ENCODE results near the gene TMEM38A. TPM values are rescaled to one million over a fixed set of nuclear protein-coding genes. Genes with fewer than 3 reads are reported as not detected.

The TMEM38A gene
- total and polyA plus RNA-seq, 9 of the 15 experiments (the other 6 are each of a cell fraction or from before 2014, with no cell fraction given): 0.35 to 2.1 (median 1.2) TPM

DNA sequence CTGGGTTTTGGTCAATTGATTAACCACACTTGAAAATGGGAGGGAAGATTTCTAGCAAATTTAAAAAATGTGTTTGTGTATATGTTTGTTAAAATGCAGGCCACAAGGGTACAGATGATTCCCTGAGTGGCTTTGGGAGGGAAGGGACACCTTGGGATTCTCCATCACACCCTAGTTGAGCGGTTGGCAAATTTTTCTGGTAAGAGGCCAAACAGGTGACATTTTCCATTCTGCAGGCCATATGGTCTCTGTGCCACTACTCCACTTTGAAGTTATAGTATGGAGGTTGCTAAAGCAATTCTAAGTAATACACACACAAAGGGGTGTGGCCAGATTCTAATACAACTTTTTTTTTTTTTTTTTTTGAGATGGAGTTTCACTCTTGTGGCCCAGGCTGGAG lies 20.0 kb upstream of the TMEM38A start (continued):
- TF ChIP-seq, protein P1, sequence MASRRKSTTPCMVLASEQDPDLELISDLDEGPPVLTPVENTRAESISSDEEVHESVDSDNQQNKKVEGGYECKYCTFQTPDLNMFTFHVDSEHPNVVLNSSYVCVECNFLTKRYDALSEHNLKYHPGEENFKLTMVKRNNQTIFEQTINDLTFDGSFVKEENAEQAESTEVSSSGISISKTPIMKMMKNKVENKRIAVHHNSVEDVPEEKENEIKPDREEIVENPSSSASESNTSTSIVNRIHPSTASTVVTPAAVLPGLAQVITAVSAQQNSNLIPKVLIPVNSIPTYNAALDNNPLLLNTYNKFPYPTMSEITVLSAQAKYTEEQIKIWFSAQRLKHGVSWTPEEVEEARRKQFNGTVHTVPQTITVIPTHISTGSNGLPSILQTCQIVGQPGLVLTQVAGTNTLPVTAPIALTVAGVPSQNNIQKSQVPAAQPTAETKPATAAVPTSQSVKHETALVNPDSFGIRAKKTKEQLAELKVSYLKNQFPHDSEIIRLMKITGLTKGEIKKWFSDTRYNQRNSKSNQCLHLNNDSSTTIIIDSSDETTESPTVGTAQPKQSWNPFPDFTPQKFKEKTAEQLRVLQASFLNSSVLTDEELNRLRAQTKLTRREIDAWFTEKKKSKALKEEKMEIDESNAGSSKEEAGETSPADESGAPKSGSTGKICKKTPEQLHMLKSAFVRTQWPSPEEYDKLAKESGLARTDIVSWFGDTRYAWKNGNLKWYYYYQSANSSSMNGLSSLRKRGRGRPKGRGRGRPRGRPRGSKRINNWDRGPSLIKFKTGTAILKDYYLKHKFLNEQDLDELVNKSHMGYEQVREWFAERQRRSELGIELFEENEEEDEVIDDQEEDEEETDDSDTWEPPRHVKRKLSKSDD (conservative IDR thresholded peaks at IDR 0.05; ENCODE audit: low read length): no peak
- TF ChIP-seq TRIM28 (IDR thresholded peaks at IDR 0.05) (no peak), CLOCK (CRISPR knock-in tag; IDR thresholded peaks at IDR 0.05; ENCODE audit: borderline replicate concordance) (no peak), DMBX1 (CRISPR knock-in tag; IDR thresholded peaks at IDR 0.05; ENCODE audit: borderline replicate concordance) (no peak), CHD4 (IDR thresholded peaks at IDR 0.05; ENCODE audit: insufficient read depth, insufficient replicate concordance, low read depth, low read length, poor library complexity, severe bottlenecking) (no peak), SOX6 (IDR thresholded peaks at IDR 0.05) (no peak), ZNF253 (CRISPR knock-in tag; conservative IDR thresholded peaks at IDR 0.05) (no peak), HDAC1 (IDR thresholded peaks at IDR 0.05) (no peak), HES1 (IDR thresholded peaks at IDR 0.05; ENCODE audit: low read depth) (no peak), NCOA2 (IDR thresholded peaks at IDR 0.05; ENCODE audit: partially characterized antibody in 2 of 2) (no peak), BRD4 (IDR thresholded peaks at IDR 0.05) (no peak)
- TF ChIP-seq, protein P2, sequence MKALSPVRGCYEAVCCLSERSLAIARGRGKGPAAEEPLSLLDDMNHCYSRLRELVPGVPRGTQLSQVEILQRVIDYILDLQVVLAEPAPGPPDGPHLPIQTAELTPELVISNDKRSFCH (CRISPR knock-in tag; IDR thresholded peaks at IDR 0.05): no peak
- TF ChIP-seq, protein P2 (tag; IDR thresholded peaks at IDR 0.05): no peak
- TF ChIP-seq, protein P3, sequence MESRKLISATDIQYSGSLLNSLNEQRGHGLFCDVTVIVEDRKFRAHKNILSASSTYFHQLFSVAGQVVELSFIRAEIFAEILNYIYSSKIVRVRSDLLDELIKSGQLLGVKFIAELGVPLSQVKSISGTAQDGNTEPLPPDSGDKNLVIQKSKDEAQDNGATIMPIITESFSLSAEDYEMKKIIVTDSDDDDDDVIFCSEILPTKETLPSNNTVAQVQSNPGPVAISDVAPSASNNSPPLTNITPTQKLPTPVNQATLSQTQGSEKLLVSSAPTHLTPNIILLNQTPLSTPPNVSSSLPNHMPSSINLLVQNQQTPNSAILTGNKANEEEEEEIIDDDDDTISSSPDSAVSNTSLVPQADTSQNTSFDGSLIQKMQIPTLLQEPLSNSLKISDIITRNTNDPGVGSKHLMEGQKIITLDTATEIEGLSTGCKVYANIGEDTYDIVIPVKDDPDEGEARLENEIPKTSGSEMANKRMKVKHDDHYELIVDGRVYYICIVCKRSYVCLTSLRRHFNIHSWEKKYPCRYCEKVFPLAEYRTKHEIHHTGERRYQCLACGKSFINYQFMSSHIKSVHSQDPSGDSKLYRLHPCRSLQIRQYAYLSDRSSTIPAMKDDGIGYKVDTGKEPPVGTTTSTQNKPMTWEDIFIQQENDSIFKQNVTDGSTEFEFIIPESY (CRISPR knock-in tag; IDR thresholded peaks at IDR 0.05): no peak
